GM12865 (cell line): ENCODE data around the gene UMAD1.

Experiments
- DNase-seq: peaks from one replicate; pipeline ENCODE4 v3.0.0; 2010; ENCODE audit warnings: low read depth
- H3K4me3 ChIP-seq: 2 replicates; pipeline ENCODE4 v1.5.1; 2011; ENCODE audit warnings: mild to moderate bottlenecking, low read depth, low read length, control low read depth
- TF ChIP-seq, protein P1 (sequence below): IDR thresholded peaks from 2 replicates; pipeline ENCODE4 v1.5.1; 2011; ENCODE audit warnings: low read length, control low read depth, low read depth, inconsistent platforms; ENCODE audit not compliant: insufficient read depth; ENCODE audit errors: missing control alignments

Gene UMAD1

GRCh38 chr7:7773334-7774309, 133.1 kb downstream of the UMAD1 start:
- peak overlapping the region; percentile 3; the same call in 1 of the 2 replicates for H3K4me3 ChIP-seq
- TF ChIP-seq, protein P1, sequence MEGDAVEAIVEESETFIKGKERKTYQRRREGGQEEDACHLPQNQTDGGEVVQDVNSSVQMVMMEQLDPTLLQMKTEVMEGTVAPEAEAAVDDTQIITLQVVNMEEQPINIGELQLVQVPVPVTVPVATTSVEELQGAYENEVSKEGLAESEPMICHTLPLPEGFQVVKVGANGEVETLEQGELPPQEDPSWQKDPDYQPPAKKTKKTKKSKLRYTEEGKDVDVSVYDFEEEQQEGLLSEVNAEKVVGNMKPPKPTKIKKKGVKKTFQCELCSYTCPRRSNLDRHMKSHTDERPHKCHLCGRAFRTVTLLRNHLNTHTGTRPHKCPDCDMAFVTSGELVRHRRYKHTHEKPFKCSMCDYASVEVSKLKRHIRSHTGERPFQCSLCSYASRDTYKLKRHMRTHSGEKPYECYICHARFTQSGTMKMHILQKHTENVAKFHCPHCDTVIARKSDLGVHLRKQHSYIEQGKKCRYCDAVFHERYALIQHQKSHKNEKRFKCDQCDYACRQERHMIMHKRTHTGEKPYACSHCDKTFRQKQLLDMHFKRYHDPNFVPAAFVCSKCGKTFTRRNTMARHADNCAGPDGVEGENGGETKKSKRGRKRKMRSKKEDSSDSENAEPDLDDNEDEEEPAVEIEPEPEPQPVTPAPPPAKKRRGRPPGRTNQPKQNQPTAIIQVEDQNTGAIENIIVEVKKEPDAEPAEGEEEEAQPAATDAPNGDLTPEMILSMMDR: no peak
- DNase-seq: peak; percentile 61

- no peak overlapping the region for H3K4me3 ChIP-seq
- DNase-seq: no peak
- TF ChIP-seq, protein P1: no peak
These were observed 139.3 kb downstream of the UMAD1 start for GRCh38 chr7:7779888-7780287.

DNA sequence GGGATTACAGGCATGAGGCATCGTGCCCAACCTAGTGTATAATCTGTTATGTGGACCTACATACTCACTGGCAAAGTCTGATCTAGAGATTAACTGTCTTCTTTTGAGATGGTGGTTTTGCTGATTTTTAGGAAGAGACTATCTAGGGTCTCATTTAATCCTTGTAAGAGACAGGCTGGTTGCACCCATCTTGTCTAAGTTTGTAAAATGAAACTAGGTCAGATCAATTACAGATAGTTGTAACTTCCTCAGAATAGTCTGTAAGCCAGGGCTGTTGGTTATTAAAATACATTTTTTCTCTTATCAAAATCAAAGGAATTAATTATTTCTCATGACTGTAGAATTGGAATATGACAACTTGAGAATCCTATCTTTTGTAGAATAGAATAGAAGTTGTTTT, 142.4 kb downstream of the UMAD1 start:
- TF ChIP-seq, protein P1: no peak

DNA sequence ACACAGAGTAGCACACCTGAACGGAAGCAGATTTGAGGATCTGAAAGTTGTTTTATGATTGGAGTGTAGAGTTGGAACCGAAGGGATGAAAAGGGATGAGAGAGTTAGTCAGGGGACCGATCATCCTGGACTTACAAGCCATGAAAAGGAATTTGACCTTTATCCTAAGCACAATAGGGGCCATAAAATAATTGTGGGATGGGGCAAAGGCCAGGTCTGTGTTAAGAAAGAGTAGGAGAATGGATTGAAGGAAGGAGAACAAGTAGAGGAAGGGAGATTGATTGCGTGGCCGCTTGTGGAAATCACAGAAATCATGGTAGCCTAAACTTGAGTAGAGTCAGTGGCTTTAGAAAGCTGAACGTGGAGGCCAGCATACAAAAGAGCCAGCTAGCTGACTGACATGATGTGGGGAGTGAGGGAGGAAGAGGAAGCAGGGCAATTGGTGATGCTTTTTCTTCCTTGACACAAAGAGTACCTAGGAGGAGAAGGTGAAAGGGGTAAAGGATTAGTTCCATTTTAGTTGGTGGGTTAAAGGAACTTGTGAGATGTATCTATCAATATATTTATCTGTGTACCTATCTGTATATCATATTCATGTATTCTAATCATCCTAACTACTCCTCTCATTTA, 144.9 kb downstream of the UMAD1 start:
- TF ChIP-seq, protein P1: no peak
- no peak for DNase-seq
- H3K4me3 ChIP-seq: no peak overlapping the region

More for the DNA sequence above, 142.4 kb downstream of the UMAD1 start:
- H3K4me3 ChIP-seq: no peak overlapping the region
- no peak for DNase-seq

- TF ChIP-seq, protein P1: no peak
- no peak for DNase-seq
- no peak overlapping the region for H3K4me3 ChIP-seq
These were observed 146.0 kb downstream of the UMAD1 start for GRCh38 chr7:7786595-7786994.

- DNase-seq: peak; percentile 70
- no peak overlapping the region for H3K4me3 ChIP-seq
- TF ChIP-seq, protein P1: no peak
These were observed 149.0 kb downstream of the UMAD1 start for GRCh38 chr7:7789551-7789988.
